Right atrium auricular region (tissue), 2 donors: ENCODE measurements around the gene TBL3. TPM values are rescaled to one million over a fixed set of nuclear protein-coding genes. Genes with fewer than 3 reads are reported as not detected.

Experiments
- DNase-seq: peaks from one replicate; pipeline ENCODE4 v3.0.0-alpha.2; 2019; ENCODE audit warnings: low spot score
- H3K27ac ChIP-seq, 2 donors: fragments of 200-600 bp; sonication (generic); 1 replicate in 1 of 2; 2 replicates in 1 of 2; pipeline ENCODE4 v1.5.1; 2016 to 2019
- H3K27me3 ChIP-seq, 2 donors: fragments of 200-600 bp; sonication (generic); one replicate each; pipeline versions ENCODE4 v1.5.1 to v1.6.0; 2017 to 2019
- H3K36me3 ChIP-seq: fragments of 200-600 bp; sonication (generic); one replicate; pipeline ENCODE4 v1.5.1; 2016
- H3K4me1 ChIP-seq, 2 donors: fragments of 200-600 bp; sonication (generic); one replicate each; pipeline versions ENCODE4 v1.5.1 to v1.6.0; 2017 to 2019
- H3K4me3 ChIP-seq, 2 donors: fragments of 200-600 bp; sonication (generic); 1 replicate in 1 of 2; 2 replicates in 1 of 2; pipeline ENCODE4 v1.5.1; 2017 to 2019; ENCODE audit warnings: mild to moderate bottlenecking in 1 of 2, moderate library complexity in 1 of 2
- H3K9me3 ChIP-seq, 2 donors: fragments of 200-600 bp; sonication (generic); one replicate each; pipeline ENCODE4 v1.5.1; 2019
- CTCF ChIP-seq, 2 donors: fragments of 200-600 bp; sonication (generic); IDR thresholded peaks; one replicate each; pipeline ENCODE4 v1.5.1; 2019; ENCODE audit warnings: antibody characterized with exemption in 2 of 2
- total RNA-seq, 2 donors: library from RNA; depleted of rRNA; stranded (reverse); fragments of >200 nt; gene quantifications; one replicate each; pipeline ENCODE4 v1.1.0, GENCODE V29; 2016

Gene TBL3
- total RNA-seq, 2 donors from 2014 or later: 22.4 to 35.6 TPM

- H3K4me1 ChIP-seq: peaks cover 0 to 12% of the 10 kb centered on the region in 2 donors
- H3K27me3 ChIP-seq: no peaks in the 10 kb centered on the region
- no peaks in the 10 kb centered on the region for H3K9me3 ChIP-seq
- H3K27ac ChIP-seq: peak overlapping the region; percentile 71 to 87
- peak overlapping the region; percentile 57 to 80 for H3K4me3 ChIP-seq
- no peak for DNase-seq
- no peak for TF ChIP-seq CTCF (IDR thresholded peaks at IDR 0.05)
- H3K36me3 ChIP-seq: no peaks in the 10 kb centered on the region
These were observed 42.7 kb upstream of the TBL3 start for GRCh38 chr16:1929105-1929504.

- Histone ChIP-seq H3K27ac (peak overlapping the region; percentile 71 to 87), H3K36me3 (no peaks in the 10 kb centered on the region), H3K4me3 (peak overlapping the region; percentile 57 to 80), H3K27me3 (no peaks in the 10 kb centered on the region), H3K4me1 (peaks cover 0 to 12% of the 10 kb centered on the region in 2 donors), H3K9me3 (no peaks in the 10 kb centered on the region)
- peak; percentile 100 for TF ChIP-seq CTCF (IDR thresholded peaks at IDR 0.05)
- DNase-seq: peak; percentile 87
These were observed 42.1 kb upstream of the TBL3 start for GRCh38 chr16:1929578-1930337.

- Histone ChIP-seq H3K27ac (no peak overlapping the region), H3K27me3 (no peaks in the 10 kb centered on the region), H3K4me3 (no peak overlapping the region), H3K36me3 (no peaks in the 10 kb centered on the region), H3K4me1 (peaks cover 0 to 12% of the 10 kb centered on the region in 2 donors), H3K9me3 (no peaks in the 10 kb centered on the region)
- no peak for DNase-seq
- no peak for TF ChIP-seq CTCF (IDR thresholded peaks at IDR 0.05)
These were observed 41.5 kb upstream of the TBL3 start for GRCh38 chr16:1930338-1930720.

GRCh38 chr16:1932050-1933028, 39.5 kb upstream of the TBL3 start:
- Histone ChIP-seq H3K9me3 (no peaks in the 10 kb centered on the region), H3K4me1 (peaks cover 0 to 12% of the 10 kb centered on the region in 2 donors), H3K4me3 (no peak overlapping the region), H3K27ac (no peak overlapping the region), H3K27me3 (no peaks in the 10 kb centered on the region), H3K36me3 (no peaks in the 10 kb centered on the region)
- TF ChIP-seq CTCF (IDR thresholded peaks at IDR 0.05): no peak
- no peak for DNase-seq

- DNase-seq: no peak
- no peak for TF ChIP-seq CTCF (IDR thresholded peaks at IDR 0.05)
- H3K27ac ChIP-seq: no peak overlapping the region
- no peak overlapping the region for H3K4me3 ChIP-seq
- H3K36me3 ChIP-seq: peaks cover 7% of the 10 kb centered on the region
- no peaks in the 10 kb centered on the region for H3K9me3 ChIP-seq
- H3K27me3 ChIP-seq: no peaks in the 10 kb centered on the region
- H3K4me1 ChIP-seq: peaks cover 0 to 12% of the 10 kb centered on the region in 2 donors
These were observed 38.7 kb upstream of the TBL3 start for GRCh38 chr16:1933097-1933661.
